ENCODE measurements around the gene SLC6A5. TPM values are rescaled to one million over a fixed set of nuclear protein-coding genes. Genes with fewer than 3 reads are reported as not detected.
"Not testable (repeated sequence)": the region's sequence is repeated elsewhere in the genome, so short reads cannot be mapped to it uniquely, and the experiment has no call there.

The SLC6A5 gene
- total RNA-seq, 1 experiment from 2014 or later = not detected

DNA sequence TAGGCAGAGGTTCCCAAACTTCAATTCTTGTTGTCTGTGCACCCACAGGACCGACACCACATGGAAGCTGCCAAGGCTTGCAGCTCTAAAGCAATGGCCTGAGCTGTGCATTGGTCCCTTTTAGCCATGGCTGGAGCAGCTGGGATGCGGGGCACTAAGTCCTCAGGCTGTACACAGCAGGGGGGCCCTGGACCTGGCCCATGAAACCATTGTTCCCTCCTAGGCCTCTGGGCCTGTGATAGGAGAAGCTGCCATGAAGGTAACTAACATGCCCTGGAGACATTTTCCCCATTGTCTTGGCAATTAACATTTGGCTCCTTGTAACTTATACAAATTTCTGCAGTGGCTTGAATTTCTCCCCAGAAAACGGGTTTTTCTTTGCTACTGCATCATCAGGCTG lies 43.6 kb upstream of the SLC6A5 start:
- in situ Hi-C loops (cut with HindIII; ENCODE audit: low pct_unique_long_range_greater_than_20kb, low sequenced_read_pairs) = no loop called here
- no peaks in the 10 kb centered on the region for H3K36me3 ChIP-seq (ENCODE audit: control insufficient read depth, insufficient read depth, low read length)
- intact Hi-C loops (cut with micrococcal nuclease; ENCODE audit: unreplicated experiment) = no loop called here
- CTCF ChIA-PET = no interaction called here
- BruUV-seq (replicated peaks) = no TSS peak
- TF ChIP-seq, protein P1, sequence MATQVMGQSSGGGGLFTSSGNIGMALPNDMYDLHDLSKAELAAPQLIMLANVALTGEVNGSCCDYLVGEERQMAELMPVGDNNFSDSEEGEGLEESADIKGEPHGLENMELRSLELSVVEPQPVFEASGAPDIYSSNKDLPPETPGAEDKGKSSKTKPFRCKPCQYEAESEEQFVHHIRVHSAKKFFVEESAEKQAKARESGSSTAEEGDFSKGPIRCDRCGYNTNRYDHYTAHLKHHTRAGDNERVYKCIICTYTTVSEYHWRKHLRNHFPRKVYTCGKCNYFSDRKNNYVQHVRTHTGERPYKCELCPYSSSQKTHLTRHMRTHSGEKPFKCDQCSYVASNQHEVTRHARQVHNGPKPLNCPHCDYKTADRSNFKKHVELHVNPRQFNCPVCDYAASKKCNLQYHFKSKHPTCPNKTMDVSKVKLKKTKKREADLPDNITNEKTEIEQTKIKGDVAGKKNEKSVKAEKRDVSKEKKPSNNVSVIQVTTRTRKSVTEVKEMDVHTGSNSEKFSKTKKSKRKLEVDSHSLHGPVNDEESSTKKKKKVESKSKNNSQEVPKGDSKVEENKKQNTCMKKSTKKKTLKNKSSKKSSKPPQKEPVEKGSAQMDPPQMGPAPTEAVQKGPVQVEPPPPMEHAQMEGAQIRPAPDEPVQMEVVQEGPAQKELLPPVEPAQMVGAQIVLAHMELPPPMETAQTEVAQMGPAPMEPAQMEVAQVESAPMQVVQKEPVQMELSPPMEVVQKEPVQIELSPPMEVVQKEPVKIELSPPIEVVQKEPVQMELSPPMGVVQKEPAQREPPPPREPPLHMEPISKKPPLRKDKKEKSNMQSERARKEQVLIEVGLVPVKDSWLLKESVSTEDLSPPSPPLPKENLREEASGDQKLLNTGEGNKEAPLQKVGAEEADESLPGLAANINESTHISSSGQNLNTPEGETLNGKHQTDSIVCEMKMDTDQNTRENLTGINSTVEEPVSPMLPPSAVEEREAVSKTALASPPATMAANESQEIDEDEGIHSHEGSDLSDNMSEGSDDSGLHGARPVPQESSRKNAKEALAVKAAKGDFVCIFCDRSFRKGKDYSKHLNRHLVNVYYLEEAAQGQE (IDR thresholded peaks at IDR 0.05; ENCODE audit: insufficient read depth in 1 of 2, low read depth in 2 of 2, low read length in 1 of 2) = no peak
- no peaks in the 10 kb centered on the region for H3K9me3 ChIP-seq (ENCODE audit: control insufficient read depth, insufficient read depth, low read depth, low read length)
- POLR2A ChIA-PET = no interaction called here
- DNase-seq (ENCODE audit: low read depth, low spot score) (no peak), ATAC-seq (no peak)
- no peaks in the 10 kb centered on the region for H3K4me1 ChIP-seq (ENCODE audit: control insufficient read depth, insufficient read depth, low read length)
- H3K4me3 ChIP-seq (ENCODE audit: low read depth in 2 of 2, low read length in 2 of 2) = no peak overlapping the region
- H3K27ac ChIP-seq (ENCODE audit: low read length) = no peak overlapping the region
- peaks cover 7% of the 10 kb centered on the region for H3K27me3 ChIP-seq (ENCODE audit: control insufficient read depth, insufficient read depth, low read length)

DNA sequence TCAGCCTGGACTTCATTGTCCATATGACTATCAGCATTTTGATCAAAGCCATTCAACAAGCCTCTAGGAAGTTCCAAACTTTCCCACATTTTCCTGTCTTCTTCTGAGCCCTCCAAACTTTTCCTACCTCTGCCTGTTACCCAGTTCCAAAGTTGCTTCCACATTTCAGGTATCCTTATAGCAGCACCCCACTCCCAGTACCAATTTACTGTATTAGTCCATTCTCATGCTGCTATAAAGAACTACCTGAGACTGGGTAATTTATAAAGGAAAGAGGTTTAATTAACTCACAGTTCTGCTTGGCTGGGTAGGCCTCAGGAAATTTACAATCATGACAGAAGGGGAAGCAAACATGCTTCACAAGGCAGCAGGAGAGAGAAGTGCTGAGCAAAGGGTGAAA lies 43.0 kb upstream of the SLC6A5 start:
- H3K4me1 ChIP-seq (ENCODE audit: control insufficient read depth, insufficient read depth, low read length); in situ Hi-C loops (cut with HindIII; ENCODE audit: low pct_unique_long_range_greater_than_20kb, low sequenced_read_pairs); BruUV-seq (replicated peaks); intact Hi-C loops (cut with micrococcal nuclease; ENCODE audit: unreplicated experiment); ATAC-seq; H3K4me3 ChIP-seq (ENCODE audit: low read depth in 2 of 2, low read length in 2 of 2); H3K27ac ChIP-seq (ENCODE audit: low read length); DNase-seq (ENCODE audit: low read depth, low spot score); H3K36me3 ChIP-seq (ENCODE audit: control insufficient read depth, insufficient read depth, low read length); POLR2A ChIA-PET; H3K9me3 ChIP-seq (ENCODE audit: control insufficient read depth, insufficient read depth, low read depth, low read length); CTCF ChIA-PET; H3K27me3 ChIP-seq (ENCODE audit: control insufficient read depth, insufficient read depth, low read length): not testable (repeated sequence)

DNA sequence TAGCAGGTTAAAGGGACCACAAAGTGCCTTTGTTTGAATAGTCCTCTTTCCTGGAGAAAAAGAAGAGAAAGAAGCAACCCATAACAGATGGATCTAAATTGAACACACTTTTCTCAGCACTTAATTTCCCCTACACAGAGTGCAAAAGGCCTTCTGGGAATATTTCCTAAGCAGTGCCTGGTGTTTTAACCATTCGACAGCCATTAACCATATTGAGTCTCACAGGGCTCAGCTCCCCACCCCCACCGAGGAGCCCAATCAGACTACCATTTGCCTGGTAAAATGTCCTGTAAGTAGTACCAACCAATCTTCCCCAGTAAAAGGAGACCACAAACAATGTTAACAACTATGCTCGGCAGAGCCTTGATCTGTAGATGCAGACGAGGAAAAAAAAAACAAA lies 40.7 kb upstream of the SLC6A5 start:
- CTCF ChIA-PET = no interaction called here
- Histone ChIP-seq H3K4me1 (ENCODE audit: control insufficient read depth, insufficient read depth, low read length) (no peaks in the 10 kb centered on the region), H3K27ac (ENCODE audit: low read length) (no peak overlapping the region), H3K36me3 (ENCODE audit: control insufficient read depth, insufficient read depth, low read length) (no peaks in the 10 kb centered on the region), H3K27me3 (ENCODE audit: control insufficient read depth, insufficient read depth, low read length) (peaks cover 7% of the 10 kb centered on the region), H3K4me3 (ENCODE audit: low read depth in 2 of 2, low read length in 2 of 2) (no peak overlapping the region), H3K9me3 (ENCODE audit: control insufficient read depth, insufficient read depth, low read depth, low read length) (no peaks in the 10 kb centered on the region)
- intact Hi-C loops (cut with micrococcal nuclease; ENCODE audit: unreplicated experiment) = no loop called here
- POLR2A ChIA-PET = no interaction called here
- TF ChIP-seq SIN3A (IDR thresholded peaks at IDR 0.05; ENCODE audit: borderline replicate concordance, insufficient read depth, low read depth, low read length) = no peak
- no peak for TF ChIP-seq POLR2AphosphoS5 (IDR thresholded peaks at IDR 0.05; ENCODE audit: low read depth, low read length)
- TF ChIP-seq, protein P2, sequence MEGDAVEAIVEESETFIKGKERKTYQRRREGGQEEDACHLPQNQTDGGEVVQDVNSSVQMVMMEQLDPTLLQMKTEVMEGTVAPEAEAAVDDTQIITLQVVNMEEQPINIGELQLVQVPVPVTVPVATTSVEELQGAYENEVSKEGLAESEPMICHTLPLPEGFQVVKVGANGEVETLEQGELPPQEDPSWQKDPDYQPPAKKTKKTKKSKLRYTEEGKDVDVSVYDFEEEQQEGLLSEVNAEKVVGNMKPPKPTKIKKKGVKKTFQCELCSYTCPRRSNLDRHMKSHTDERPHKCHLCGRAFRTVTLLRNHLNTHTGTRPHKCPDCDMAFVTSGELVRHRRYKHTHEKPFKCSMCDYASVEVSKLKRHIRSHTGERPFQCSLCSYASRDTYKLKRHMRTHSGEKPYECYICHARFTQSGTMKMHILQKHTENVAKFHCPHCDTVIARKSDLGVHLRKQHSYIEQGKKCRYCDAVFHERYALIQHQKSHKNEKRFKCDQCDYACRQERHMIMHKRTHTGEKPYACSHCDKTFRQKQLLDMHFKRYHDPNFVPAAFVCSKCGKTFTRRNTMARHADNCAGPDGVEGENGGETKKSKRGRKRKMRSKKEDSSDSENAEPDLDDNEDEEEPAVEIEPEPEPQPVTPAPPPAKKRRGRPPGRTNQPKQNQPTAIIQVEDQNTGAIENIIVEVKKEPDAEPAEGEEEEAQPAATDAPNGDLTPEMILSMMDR (IDR thresholded peaks at IDR 0.05) = no peak
- TF ChIP-seq TCF7L2 (IDR thresholded peaks at IDR 0.05; ENCODE audit: low read depth, low read length) = no peak
- TF ChIP-seq, protein P1 (IDR thresholded peaks at IDR 0.05; ENCODE audit: insufficient read depth in 1 of 2, low read depth in 2 of 2, low read length in 1 of 2) = no peak
- in situ Hi-C loops (cut with HindIII; ENCODE audit: low pct_unique_long_range_greater_than_20kb, low sequenced_read_pairs) = no loop called here
- no TSS peak for BruUV-seq (replicated peaks)
- ATAC-seq (no peak), DNase-seq (ENCODE audit: low read depth, low spot score) (no peak)

Measured in Panc1 (cell line).